GM21515 (cell line): Measurements from ENCODE around the gene FXR1.
A peak's percentile ranks its signal among the peaks of the same experiment; 100 is the strongest.
"Not testable (repeated sequence)": the region's sequence is repeated elsewhere in the genome, so short reads cannot be mapped to it uniquely, and the experiment has no call there.

Source experiments
- ATAC-seq: cut with Tn5 transposase; IDR thresholded peaks from one replicate; pipeline ENCODE4 v1.9.1; 2021; ENCODE audit not compliant: unreplicated experiment

FXR1 gene

GRCh38 chr3:180912304-180913296 is at the start of gene FXR1:
FXR1 (plus strand) TSS chr3:180912670; CDS start chr3:180912686, 16 bp downstream.
- peak; percentile 99 for ATAC-seq

- no peak for ATAC-seq
Observed at GRCh38 chr3:180870008-180870699, 42.3 kb upstream of the FXR1 start.

GRCh38 chr3:180871901-180872300 is 40.6 kb upstream of the FXR1 start:
- no peak for ATAC-seq

- not testable (repeated sequence) for ATAC-seq
Observed at GRCh38 chr3:180872430-180872829, 40.0 kb upstream of the FXR1 start.

GRCh38 chr3:180875124-180875698 is 37.3 kb upstream of the FXR1 start:
- no peak for ATAC-seq

- no peak for ATAC-seq
Observed at GRCh38 chr3:180881065-180881801, 31.2 kb upstream of the FXR1 start.

- no peak for ATAC-seq
Observed at GRCh38 chr3:180882115-180882514, 30.4 kb upstream of the FXR1 start.

- ATAC-seq: no peak
Observed at GRCh38 chr3:180888992-180889560, 23.4 kb upstream of the FXR1 start.

- ATAC-seq: no peak
Observed at GRCh38 chr3:180898572-180898971, 13.9 kb upstream of the FXR1 start.

- ATAC-seq: no peak
Observed at GRCh38 chr3:180909369-180910127, 2.9 kb upstream of the FXR1 start.

- ATAC-seq: no peak
Observed at GRCh38 chr3:180910823-180911222, 1.6 kb upstream of the FXR1 start.

GRCh38 chr3:180911876-180912303 is 580 bp upstream of the FXR1 start:
- peak; percentile 17 for ATAC-seq

GRCh38 chr3:180913581-180914404 is 1.3 kb downstream of the FXR1 start:
- no peak for ATAC-seq

GRCh38 chr3:180918542-180918941 is 6.1 kb downstream of the FXR1 start:
- ATAC-seq: no peak

GRCh38 chr3:180922242-180922641 is 9.8 kb downstream of the FXR1 start:
- no peak for ATAC-seq

GRCh38 chr3:180923561-180923960 is 11.1 kb downstream of the FXR1 start:
- ATAC-seq: no peak

- no peak for ATAC-seq
Observed at GRCh38 chr3:180926526-180926925, 14.1 kb downstream of the FXR1 start.

GRCh38 chr3:180929376-180929775 is 16.9 kb downstream of the FXR1 start:
- no peak for ATAC-seq

GRCh38 chr3:180930526-180930925 is 18.1 kb downstream of the FXR1 start:
- ATAC-seq: no peak
